ENCODE measurements around the gene MAML2. TPM values are rescaled to one million over a fixed set of nuclear protein-coding genes. Genes with fewer than 3 reads are reported as not detected.

Gene MAML2
- total and polyA plus RNA-seq, 2 of the 8 experiments (the other 6 are each of a cell fraction or from before 2014, with no cell fraction given), result 3.8 to 6.6 TPM

GRCh38 chr11:96052921-96053651 lies 289.9 kb downstream of the MAML2 start:
- Histone ChIP-seq H3K14ac (ENCODE audit: insufficient read length) (no peak overlapping the region), H3K27ac (ENCODE audit: low read depth, low read length) (no peak overlapping the region), H2AFZ (ENCODE audit: low read length) (no peak overlapping the region), H3K4me1 (replicated peaks in 1 of 4; ENCODE audit: control insufficient read depth in 3 of 4, insufficient read depth in 4 of 4, low read length in 3 of 4) (peaks cover 5 to 6% (median 6%) of the 10 kb centered on the region in 4 experiments; a peak in 5 of 7 replicates), H3K4ac (replicated peaks; ENCODE audit: insufficient read length, low read depth, low read length) (no peak overlapping the region), H2BK12ac (ENCODE audit: low read depth, low read length) (no peak overlapping the region), H3K9me3 (ENCODE audit: insufficient read depth in 2 of 2, low read depth in 1 of 2, low read length in 1 of 2) (no peaks in the 10 kb centered on the region), H2BK5ac (ENCODE audit: low read depth, low read length) (no peak overlapping the region), H3K23me2 (ENCODE audit: low read depth, low read length) (peaks cover 2% of the 10 kb centered on the region; the same call in 1 of the 2 replicates), H3K79me2 (ENCODE audit: control insufficient read depth in 1 of 2, insufficient read depth in 2 of 2, low read length in 2 of 2) (no peaks in the 10 kb centered on the region), H3K36me3 (ENCODE audit: control insufficient read depth in 2 of 4, insufficient read depth in 4 of 4, low read length in 3 of 4) (no peaks in the 10 kb centered on the region), H3K23ac (ENCODE audit: insufficient read length) (no peak overlapping the region), H4K8ac (ENCODE audit: extremely low read depth, insufficient read depth, low read length) (no peak overlapping the region), H3K27me3 (replicated peaks in 1 of 4; ENCODE audit: control insufficient read depth in 3 of 4, extremely low read depth in 1 of 4, insufficient read depth in 3 of 4, low read length in 3 of 4) (no peaks in the 10 kb centered on the region), H2BK20ac (ENCODE audit: low read length) (no peak overlapping the region), H4K20me1 (replicated peaks in 1 of 2; ENCODE audit: control insufficient read depth in 1 of 2, insufficient read depth in 2 of 2, low read length in 2 of 2) (no peaks in the 10 kb centered on the region), H3K56ac (replicated peaks; ENCODE audit: insufficient read length, low read depth, low read length) (no peak overlapping the region), H3K4me3 (ENCODE audit: extremely low read depth in 1 of 4, insufficient read depth in 2 of 4, low read depth in 3 of 4, low read length in 4 of 4) (no peak overlapping the region), H2AK5ac (ENCODE audit: low read depth, low read length) (no peak overlapping the region), H2BK15ac (ENCODE audit: low read length) (no peak overlapping the region), H2BK120ac (replicated peaks; ENCODE audit: low read depth, low read length) (no peak overlapping the region), H3K79me1 (ENCODE audit: low read depth, low read length) (no peaks in the 10 kb centered on the region), H4K5ac (ENCODE audit: insufficient read length, low read depth, low read length) (no peak overlapping the region), H3K18ac (ENCODE audit: extremely low read depth, low read length) (no peak overlapping the region), H4K91ac (replicated peaks; ENCODE audit: insufficient read length, low read length) (no peak overlapping the region), H3K4me2 (ENCODE audit: insufficient read depth in 1 of 2, low read depth in 2 of 2, low read length in 2 of 2) (no peak overlapping the region), H3K9ac (replicated peaks in 1 of 4; ENCODE audit: extremely low read depth in 1 of 4, low read depth in 3 of 4, low read length in 3 of 4) (no peak overlapping the region)
- CTCF ChIA-PET (ENCODE audit: partially characterized antibody), result interaction anchor here (1.1 to 4.7 kb wide), 4 partner anchors 9 to 288 kb away, joined by 4 to 49 read pairs (median 24); partner anchors contain the start of gene MAML2
- FAIRE-seq, result no peak
- 82% methylated on average over 2 of the region's 2 CpGs; no CpG with 5 or more reads in 1 of the 2 experiments for WGBS, 2 experiments (ENCODE audit: extremely low coverage in 1 of 2, insufficient coverage in 1 of 2, insufficient read length in 1 of 2, insufficient replicate concordance in 2 of 2, low coverage in 1 of 2, low lambda C conversion rate in 2 of 2, missing lambda C conversion rate in 1 of 2)
- POLR2A ChIA-PET (ENCODE audit: partially characterized antibody), result no interaction called here
- DNase-seq (ENCODE audit: low read depth in 1 of 2, low spot score in 2 of 2), result no peak
- no peak for TF ChIP-seq YY1 (IDR thresholded peaks at IDR 0.05; ENCODE audit: low read depth, low read length)
